ENCODE results near the gene OR10A6.

The OR10A6 gene, protein sequence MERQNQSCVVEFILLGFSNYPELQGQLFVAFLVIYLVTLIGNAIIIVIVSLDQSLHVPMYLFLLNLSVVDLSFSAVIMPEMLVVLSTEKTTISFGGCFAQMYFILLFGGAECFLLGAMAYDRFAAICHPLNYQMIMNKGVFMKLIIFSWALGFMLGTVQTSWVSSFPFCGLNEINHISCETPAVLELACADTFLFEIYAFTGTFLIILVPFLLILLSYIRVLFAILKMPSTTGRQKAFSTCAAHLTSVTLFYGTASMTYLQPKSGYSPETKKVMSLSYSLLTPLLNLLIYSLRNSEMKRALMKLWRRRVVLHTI

DNA sequence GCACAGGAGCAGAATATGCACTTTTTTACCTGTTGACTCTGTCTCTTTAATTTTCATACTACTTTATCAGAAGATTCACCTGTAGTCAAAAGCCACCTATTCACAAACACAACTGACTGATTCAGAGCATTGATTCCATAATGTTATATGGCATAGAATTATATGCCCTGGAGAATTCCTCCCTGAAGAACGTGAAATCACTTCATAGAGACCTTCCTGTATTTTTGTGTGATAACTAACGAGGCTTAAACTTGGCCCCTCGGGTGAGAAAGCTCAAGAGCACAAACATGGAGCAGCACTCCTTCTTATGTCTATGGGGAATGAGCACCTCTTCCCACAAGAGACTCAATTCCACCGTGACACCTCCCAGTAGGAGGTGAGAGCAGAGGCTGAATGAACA is at the start of gene OR10A6:
OR10A6 (minus strand) TSS at position 101 of the 400 bp plus-strand sequence. CDS start 2,606 bp downstream, outside the sequence.
- DNase-seq: no peak

DNA sequence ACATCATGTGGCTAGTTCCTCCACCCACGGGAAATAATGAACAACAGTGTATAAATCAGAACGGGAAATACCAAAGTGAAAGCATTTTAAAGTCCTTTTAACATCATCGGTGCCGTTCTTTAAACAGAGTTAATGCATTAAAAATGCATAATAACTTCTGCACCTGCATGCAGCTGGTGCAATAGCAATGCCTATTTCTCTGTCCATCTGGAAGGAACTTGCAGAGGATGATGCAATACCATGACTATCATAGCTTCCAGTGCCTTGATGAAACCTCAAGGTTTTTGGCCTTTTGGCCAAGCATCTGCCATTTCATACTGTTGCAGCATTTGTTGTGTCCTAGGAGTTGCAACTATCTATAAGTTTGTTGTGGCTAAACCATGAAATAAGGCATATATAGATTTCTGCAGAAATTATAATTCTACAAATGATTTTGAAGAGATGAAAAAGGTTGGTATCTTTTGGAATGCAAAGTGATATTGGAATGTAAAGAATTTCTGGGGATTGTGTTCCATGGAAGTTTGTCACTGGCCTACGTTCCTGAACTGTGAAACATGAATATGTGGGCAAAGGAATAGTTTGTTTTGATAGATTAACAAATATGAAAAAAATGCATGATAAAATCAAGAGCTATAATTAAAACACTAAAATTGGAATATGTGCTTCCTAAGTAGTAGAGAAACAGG is 46.3 kb upstream of the OR10A6 start:
- DNase-seq: no peak

DNA sequence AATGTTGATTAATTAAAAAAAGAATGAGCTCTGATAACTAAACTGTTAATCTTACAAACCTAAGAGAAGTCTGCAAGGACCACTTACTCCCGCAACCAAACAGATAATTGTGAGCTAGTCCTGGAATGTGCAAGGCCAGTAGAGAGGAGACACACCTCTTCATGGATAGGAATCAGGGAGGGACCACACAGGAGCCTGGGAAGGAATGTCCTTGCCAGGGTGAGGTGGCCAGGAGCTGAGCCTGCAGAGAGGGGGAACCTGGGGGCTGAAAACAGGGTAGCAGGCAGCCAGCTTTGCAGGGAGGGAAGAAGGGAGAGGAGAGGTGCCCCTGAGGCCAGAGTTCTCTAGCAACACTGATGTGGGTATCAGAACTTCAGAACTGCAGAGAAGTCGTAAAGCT is 43.6 kb upstream of the OR10A6 start:
- no peak for DNase-seq

DNA sequence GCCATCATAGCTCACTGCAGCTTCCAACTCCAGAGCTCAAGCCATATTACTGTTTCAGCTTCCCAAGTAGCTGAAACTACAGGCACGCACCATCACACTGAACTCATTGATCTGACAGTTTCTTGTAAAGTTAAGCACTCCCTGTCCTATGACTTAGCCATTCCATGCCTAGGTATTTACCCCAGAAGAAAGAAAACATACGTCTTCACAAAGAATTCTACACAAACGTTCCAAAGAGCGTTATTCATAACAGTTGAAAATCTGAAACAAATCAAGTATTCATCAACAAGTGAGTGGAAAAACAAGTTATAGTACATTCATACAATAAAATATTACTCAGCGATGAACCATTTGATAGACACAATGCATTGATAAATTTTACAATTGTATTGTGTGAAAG is 41.9 kb upstream of the OR10A6 start:
- DNase-seq: no peak

DNA sequence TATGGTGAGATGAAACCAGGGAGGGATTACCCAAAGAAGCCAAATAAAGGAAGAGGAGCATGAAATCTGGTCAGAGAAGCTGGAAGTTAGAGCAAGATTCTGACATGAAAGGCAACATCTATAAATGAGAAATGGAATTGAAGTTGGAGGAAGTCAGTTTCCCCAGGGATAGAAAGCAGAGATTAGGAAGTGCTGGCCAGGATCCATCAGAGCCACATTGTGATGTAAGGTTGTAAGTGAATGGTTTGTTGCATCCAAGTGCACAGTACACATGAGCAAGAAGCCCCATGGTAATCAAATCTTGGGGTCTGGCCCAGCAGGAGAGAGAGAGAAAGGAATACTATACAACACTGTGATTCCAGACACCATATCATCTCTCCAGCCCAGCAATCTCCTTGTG is 40.8 kb upstream of the OR10A6 start:
- no peak for DNase-seq

DNA sequence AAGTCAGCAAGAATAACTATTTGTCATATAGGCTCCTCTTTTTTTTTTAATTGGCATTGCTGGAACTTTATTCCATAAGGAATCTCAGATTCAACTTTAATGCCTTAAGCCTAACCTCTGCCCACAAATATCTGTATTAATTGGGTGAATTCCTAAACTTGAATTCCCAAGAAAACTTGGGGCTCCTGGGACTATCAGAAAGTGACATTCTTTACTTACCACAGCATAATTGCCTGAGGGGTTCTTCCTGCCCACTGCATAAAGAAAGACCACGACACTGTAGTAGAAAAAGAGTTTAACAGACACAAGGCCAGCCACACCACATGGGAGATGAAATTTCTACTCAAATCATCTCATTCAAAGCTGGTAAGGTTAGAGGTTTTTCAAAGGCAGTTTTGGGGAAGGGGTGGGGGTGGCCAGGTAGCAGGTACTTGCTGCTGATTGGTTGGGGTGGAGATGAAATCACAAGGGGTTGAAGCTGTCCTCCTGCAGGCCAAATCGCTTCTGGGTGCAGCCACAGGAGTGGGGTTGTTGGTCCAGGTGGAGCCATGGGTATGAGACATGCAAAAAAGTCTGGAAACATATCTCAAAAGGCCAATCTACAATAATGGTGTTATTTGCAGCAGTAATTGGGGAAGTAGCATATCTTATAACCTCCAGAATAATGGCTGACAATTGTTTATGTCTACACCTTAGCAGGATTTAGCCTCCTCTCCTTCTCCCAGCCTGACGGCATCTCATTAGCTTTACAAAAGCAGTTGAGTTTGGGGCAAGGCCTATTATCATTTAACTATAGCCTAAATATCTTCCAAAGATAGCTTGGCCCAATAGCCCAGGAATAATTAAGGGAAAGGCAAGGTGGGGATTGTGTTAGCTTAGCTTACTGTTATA is 38.9 kb upstream of the OR10A6 start:
- DNase-seq: no peak

DNA sequence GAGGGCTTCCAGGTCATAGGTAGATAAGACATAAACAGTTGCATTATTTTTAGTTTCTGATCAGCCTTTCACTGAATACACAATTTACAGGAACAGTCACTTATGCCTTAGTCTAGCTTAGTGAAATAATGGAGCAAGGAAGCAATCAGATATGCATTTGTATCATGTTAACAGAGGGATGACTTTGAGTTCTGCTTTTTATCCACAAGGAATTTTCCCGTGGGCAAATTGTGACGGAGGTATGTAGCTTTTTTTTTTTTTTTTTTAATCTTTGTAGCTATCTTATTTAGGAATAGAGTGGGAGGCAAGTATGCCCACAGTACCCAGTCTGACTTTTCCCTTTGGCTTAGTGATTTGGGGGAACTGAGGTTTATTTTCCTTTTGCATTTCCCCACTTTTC is 37.6 kb upstream of the OR10A6 start:
- no peak for DNase-seq

DNA sequence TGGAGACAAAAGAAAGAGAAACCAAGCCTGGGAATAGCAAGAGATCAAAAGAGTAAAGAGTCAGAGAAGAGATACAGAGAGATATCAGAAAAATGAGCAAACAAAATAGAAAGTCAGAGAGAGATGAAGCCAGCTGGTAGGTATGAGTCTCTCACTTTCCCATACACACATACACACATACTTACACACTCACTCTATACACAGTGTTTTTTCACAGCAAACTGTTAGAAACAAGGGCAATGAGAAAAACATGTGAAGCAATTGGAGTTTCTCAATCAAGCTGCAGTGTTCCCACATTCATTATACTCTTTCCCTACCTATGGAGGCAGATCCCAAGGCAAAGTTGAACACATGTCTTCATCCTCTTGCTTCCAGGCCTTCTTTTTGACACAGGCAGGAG is 36.8 kb upstream of the OR10A6 start:
- no peak for DNase-seq

DNA sequence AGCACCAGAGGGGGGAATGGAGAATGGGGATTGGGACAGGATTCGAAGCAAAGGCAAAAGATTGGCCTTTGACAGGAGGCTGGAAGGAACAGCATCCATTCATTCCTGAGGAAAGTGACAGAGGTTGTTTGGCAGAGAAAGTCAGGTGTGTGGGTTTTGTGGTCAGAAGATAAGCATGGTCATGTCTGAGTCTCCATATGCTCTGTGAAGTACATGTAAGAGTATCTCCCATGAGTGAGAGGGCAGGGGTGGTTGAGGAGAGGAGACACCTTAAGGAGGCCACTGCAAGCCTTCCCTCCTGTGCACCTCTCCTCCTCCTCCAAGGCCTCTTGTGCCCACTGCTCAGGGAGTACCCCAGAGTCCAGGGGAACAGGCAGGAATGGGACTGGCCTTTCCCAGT is 36.0 kb upstream of the OR10A6 start:
- no peak for DNase-seq

DNA sequence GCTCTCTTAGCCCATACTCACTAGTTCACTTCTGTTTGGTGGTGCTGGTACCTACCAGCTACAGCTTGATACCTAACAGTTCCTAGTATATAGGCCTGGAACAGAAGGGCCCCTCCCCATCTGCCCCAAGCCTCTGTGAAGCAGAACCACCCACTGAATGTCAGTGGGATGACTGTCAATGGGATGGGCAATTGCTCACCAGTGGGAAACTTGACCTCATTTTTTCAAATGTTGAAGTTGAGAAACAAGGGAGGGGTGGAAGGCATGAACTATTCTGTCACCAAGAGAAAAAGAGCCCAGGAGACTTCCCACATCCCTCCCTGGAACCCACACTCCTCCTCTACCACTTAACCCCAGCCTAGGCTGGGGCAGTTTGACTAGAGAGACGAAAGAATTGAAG is 34.3 kb upstream of the OR10A6 start, which contains the start of gene NLRP10:
NLRP10 (minus strand) TSS at position 62 of the 400 bp plus-strand sequence. CDS start 1,952 bp downstream, outside the sequence.
- DNase-seq: no peak

DNA sequence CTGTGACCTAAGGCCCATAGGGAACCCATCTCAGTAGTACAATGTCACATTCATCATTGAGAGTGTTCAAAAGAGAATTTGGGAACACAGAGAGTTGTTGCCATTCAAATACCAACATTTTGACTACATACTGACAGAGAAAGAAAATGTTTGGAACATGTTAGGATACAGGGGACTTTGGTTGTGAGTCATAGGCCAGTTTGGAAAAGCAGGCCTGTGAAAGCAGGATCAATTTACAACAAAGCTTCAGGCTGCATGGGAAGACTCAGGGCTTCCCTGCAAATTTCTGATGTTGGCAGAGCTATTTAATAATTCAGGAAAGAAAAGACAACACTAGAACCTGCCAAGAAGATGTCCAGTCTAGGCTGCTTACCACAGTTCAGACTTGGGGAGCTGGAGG is 33.8 kb upstream of the OR10A6 start:
- DNase-seq: no peak

DNA sequence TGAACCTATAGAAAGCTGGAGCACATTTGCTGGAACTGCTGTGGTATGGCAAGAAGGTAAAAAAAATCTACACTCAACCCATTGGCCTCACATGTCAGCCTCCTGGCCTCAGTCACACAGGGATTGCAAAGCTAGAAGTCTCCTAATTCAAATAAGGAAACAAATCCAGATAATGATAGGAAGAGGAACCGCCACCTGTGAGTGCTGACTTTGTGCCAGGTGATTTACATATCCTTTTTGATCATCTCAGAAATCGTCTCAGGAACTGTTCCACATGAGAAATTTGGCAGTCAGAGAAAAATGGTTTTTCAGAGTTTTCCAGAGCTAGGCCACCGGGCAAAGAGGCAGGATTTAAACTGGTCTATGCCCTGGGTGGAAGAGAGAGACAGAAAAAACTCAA is 33.2 kb upstream of the OR10A6 start:
- no peak for DNase-seq

DNA sequence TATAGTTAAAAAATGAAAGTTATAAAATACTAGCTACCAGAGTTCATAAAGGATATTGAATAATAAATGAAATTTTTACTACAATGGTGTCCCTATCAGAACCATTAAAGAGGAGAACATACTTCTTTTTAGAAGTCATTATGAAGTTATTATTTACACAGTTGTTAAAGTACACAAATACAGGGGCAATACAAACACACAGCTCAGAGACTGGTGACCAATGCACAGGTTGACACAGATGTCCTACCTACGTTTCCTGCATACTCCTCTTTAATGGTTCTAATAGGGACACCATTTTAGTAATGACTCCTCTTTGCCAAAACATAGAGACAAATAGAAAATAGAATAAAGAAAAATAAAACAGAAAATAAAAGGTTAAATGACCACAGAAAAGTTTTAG is 24.1 kb upstream of the OR10A6 start:
- DNase-seq: no peak

DNA sequence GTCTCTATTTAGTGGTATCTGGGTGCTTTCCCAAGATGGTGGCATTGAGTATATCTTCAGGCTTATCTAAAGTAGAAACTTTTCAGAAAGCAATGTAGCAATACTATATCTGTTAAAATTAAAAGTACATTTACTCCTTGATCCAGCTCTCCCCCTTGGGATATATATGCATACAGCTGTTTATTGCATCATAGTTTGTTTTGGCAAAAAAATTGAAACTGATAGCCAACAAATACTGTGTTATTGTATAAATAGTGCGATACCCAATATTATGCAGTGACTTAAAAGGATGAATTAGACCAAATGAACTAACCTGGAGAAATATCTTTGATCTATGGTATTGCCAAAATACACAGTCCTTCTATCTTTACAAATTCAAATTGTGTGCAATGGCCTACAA is 18.9 kb upstream of the OR10A6 start:
- DNase-seq: no peak

DNA sequence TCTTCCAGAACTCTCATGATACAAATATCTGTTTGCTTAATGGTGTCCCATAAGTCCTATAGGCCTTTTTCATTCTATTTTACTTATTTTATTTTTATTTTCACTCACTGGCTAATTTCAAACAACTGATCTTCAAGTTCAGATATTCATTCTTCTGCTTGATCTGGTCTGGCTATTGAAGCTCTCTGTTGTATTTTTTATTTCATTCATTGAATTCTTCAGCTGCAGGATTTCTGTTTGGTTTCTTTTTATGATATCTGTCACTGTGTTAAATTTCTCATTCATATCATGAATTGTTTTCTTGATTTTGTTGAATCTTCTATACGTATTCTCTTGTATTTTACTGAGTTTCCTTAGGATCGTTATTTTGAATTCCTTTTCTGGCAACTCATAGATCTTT is 13.1 kb upstream of the OR10A6 start:
- no peak for DNase-seq

DNA sequence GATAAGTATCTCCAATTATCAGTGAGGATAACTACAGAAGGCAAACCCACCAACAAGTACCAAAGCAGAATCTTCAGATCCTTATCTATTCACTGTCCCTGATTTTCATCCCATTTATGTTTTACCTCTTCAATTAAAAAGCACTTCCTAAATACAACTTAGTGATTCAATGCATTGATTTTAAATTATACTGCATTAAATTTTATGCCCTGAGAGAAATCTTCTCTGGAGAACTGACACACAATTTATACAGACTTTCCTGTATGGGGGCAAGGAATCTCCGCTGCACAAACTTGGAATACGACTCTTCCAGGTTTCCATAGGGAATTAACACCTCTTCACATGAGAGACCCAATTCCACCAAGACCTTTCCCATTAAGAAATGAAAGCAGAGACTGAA is 10.5 kb upstream of the OR10A6 start, which contains the start of gene OR10A3:
OR10A3 (minus strand) TSS at position 101 of the 400 bp plus-strand sequence. CDS start 2,188 bp downstream, outside the sequence.
- no peak for DNase-seq

DNA sequence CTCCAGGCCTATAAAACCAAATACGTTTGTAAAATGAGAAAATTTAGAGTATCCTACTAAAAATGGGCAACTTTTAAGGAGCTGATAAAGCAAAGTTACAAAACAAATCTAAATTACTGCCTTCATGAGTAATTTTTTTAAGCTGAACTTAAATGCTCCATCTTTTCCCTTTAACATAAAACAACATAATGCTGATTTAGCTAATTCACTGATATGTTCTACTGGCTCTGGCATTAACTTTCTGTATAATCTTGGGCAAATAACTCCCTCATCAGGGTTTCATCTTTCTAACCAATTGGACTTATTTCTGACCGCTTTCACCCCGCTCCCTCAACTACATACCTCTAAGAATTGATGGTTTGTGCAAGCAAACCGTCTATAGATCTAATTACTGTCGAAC is 10.1 kb upstream of the OR10A6 start:
- no peak for DNase-seq

DNA sequence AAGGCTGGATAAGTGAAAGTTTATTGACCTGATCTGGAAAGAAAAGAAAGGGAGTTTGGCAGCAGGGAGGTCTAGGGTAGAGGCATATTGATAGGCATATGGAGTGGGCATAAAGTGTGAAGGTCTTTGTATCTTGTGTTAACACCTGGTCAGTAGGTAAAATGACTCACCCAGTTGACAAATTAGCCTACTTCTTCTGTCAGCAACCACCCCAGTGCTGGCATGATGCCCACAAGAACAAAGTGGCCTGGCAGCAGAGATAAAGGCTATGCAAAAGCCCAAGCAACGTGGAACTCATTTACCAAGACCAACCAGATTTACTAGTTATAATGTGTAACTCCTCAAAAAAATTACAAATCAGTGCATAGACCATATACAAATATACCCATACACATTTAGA is 5.5 kb upstream of the OR10A6 start:
- no peak for DNase-seq

DNA sequence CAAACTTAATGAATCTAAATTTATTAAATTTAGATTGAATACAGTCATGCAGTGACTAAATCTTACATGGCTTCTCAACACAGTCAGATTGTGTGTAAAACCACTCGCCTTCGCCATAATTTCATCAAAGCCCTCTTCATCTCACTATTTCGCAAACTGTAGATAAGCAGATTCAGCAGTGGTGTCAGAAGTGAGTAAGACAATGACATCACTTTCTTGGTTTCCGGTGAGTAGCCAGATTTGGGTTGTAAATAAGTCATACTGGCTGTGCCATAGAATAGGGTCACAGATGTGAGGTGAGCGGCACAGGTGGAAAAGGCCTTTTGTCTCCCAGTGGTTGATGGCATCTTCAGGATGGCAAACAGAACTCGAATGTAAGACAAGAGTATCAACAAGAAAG is 3.4 kb downstream of the OR10A6 start:
- no peak for DNase-seq

DNA sequence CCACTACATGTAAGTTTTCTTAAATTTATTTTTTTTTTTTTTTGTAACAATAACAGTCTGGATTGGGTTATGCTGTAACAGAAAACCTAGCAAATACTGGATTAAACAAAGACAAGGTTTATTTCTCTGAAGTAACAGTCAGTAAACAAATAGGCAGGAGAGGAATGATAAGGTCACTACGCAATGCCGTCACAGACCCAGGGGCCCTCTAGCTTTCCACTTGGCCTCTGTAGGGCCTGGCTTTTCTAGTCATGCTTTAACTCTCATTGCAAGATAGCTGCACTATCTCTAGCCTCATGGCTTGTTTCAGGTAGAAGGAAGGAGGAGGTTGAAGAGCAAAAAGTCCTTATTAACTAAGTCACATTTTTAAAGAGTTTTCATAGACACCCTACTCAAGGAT is 6.5 kb downstream of the OR10A6 start:
- no peak for DNase-seq

DNA sequence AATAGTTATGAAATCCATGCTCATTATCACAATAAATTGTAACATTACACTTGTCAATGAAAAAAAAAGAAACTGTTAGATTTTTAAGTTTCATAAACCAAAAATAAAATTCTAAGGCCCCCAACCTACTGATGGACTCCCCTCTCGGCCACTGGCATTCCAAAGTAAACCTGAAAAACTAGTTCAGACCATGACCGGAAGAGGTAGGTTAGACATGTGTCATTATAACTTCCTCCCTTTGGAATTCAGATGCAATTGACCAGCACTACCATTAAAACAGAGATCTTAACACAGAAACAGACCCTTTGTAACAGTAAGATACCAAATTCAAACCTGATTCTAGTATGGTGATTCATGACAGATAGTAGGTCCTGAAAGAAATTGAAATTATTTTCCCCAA is 12.9 kb downstream of the OR10A6 start:
- no peak for DNase-seq

DNA sequence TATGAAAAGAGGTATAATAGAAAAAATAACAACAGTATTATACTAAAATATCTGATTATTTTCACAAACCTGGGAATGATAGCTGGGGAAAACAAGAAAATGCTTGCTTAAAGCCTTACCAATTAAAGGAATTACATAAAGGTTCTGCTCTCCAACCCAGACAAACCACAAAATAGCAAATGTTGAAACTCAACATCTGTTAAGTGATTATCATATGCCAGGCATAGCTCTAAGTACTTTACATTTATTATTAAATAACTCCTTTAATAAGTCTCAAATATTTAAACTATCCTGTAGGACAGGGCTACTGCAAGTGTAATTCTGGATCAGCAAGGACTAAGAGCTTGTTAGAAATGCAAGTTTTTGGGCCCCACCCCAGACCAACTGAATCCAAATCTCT is 20.1 kb downstream of the OR10A6 start:
- DNase-seq: no peak

DNA sequence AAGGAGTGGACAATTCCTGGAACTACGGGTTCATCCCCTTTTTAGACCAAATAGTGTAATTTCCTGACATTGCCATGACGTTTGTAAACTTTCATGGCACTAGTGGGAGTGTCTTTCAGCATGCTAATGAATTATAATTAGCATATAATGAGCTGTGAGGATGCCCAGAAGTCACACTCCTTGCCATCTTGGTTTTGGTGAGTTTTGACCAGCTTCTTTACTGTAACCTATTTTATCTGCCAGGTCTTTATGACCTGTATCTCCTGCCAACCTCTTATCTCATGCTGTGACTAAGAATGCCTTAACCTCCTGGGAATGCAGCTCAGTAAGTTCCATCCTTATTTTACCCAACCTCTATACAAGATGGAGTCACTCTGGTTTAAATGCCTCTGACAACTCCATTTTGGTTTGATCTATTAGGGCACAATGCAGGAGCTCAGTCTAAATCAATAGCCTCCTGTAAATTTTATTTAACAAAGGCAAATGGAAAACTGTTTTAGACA is 20.7 kb downstream of the OR10A6 start:
- DNase-seq: no peak
